Muscle layer of colon (tissue), 2 donors: ENCODE data around the gene PCSK6.

Source experiments
- H3K27ac ChIP-seq: one replicate; pipeline ENCODE4 v1.7.0; 2013; ENCODE audit warnings: low read depth, mild to moderate bottlenecking, low read length, moderate library complexity
- H3K27me3 ChIP-seq, 2 donors: one replicate each; pipeline ENCODE4 v1.7.0; 2013; ENCODE audit warnings: low read length in 2 of 2, mild to moderate bottlenecking in 2 of 2; ENCODE audit not compliant: insufficient read depth in 2 of 2, control insufficient read depth in 1 of 2
- H3K36me3 ChIP-seq: one replicate; pipeline ENCODE4 v1.7.0; 2013; ENCODE audit warnings: mild to moderate bottlenecking, low read length; ENCODE audit not compliant: insufficient read depth
- H3K4me1 ChIP-seq: one replicate; pipeline ENCODE4 v1.7.0; 2013; ENCODE audit warnings: mild to moderate bottlenecking, low read length; ENCODE audit not compliant: insufficient read depth
- H3K4me3 ChIP-seq, 2 donors: one replicate each; pipeline ENCODE4 v1.7.0; 2013; ENCODE audit warnings: low read length in 2 of 2, low read depth in 1 of 2, mild to moderate bottlenecking in 1 of 2, moderate library complexity in 1 of 2
- H3K9ac ChIP-seq: one replicate; pipeline ENCODE4 v1.7.0; 2013; ENCODE audit warnings: low read length
- H3K9me3 ChIP-seq: one replicate; pipeline ENCODE4 v1.7.0; 2013; ENCODE audit warnings: mild to moderate bottlenecking, low read length
- donor health status: abdominal sarcoma.
- donor health status: Adenocarcinoma of cecum.

The PCSK6 gene

DNA sequence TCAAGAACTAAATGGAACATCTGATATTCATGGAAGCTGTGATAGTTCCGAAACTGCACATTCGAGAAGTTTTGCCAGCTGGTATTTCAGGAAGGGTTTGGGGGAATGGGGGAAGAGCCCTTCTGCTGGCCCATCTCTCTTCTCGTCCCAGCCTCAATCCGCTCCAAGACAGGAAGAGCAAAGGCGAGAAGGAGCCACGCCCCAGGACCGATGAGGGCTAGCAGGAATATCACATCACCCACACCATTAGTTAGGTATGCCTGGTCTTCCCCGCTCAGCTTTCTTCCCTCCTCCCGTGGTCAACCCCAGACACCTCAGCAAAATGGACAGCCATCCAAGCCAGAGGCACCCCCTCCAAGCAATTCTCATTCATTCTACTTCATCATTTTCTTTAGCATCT, 14.9 kb upstream of the PCSK6 start:
- Histone ChIP-seq H3K4me1 (peaks cover 24% of the 10 kb centered on the region), H3K36me3 (no peaks in the 10 kb centered on the region), H3K9ac (no peak overlapping the region), H3K9me3 (no peaks in the 10 kb centered on the region), H3K27ac (no peak overlapping the region), H3K4me3 (no peak overlapping the region), H3K27me3 (no peaks in the 10 kb centered on the region)

DNA sequence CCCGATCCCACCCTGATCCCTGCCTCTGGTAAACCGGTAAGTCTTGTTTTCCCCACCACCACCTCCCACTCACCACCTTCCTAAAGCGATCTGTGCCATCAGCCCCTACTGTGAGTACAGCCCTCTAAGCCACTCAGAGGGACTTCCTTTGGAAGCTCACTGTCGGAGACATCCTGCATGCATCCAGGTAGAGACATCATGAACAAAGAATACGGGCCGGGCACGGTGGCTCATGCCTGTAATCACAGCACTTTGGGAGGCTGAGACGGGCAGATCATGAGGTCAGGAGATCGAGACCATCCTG, 13.7 kb upstream of the PCSK6 start:
- Histone ChIP-seq H3K9me3 (no peaks in the 10 kb centered on the region), H3K9ac (no peak overlapping the region), H3K27ac (no peak overlapping the region), H3K4me1 (peaks cover 26% of the 10 kb centered on the region), H3K27me3 (no peaks in the 10 kb centered on the region), H3K36me3 (no peaks in the 10 kb centered on the region), H3K4me3 (no peak overlapping the region)

- H3K27me3 ChIP-seq = no peaks in the 10 kb centered on the region
- H3K9ac ChIP-seq = no peak overlapping the region
- H3K4me3 ChIP-seq = no peak overlapping the region
- H3K4me1 ChIP-seq = peaks cover 26% of the 10 kb centered on the region
- H3K27ac ChIP-seq = no peak overlapping the region
- no peaks in the 10 kb centered on the region for H3K9me3 ChIP-seq
- no peaks in the 10 kb centered on the region for H3K36me3 ChIP-seq
Observed at GRCh38 chr15:101502572-101503295, 13.2 kb upstream of the PCSK6 start.

GRCh38 chr15:101501703-101502373, 12.3 kb upstream of the PCSK6 start:
- no peaks in the 10 kb centered on the region for H3K9me3 ChIP-seq
- H3K36me3 ChIP-seq = no peaks in the 10 kb centered on the region
- no peak overlapping the region for H3K9ac ChIP-seq
- H3K4me3 ChIP-seq = no peak overlapping the region
- H3K4me1 ChIP-seq = peaks cover 26% of the 10 kb centered on the region
- H3K27me3 ChIP-seq = no peaks in the 10 kb centered on the region
- H3K27ac ChIP-seq = no peak overlapping the region

GRCh38 chr15:101500865-101501551, 11.5 kb upstream of the PCSK6 start:
- Histone ChIP-seq H3K9me3 (no peaks in the 10 kb centered on the region), H3K36me3 (no peaks in the 10 kb centered on the region), H3K27ac (no peak overlapping the region), H3K4me1 (peaks cover 26% of the 10 kb centered on the region), H3K9ac (no peak overlapping the region), H3K27me3 (peaks cover 0 to 6% of the 10 kb centered on the region in 2 donors), H3K4me3 (no peak overlapping the region)

- no peak overlapping the region for H3K4me3 ChIP-seq
- no peaks in the 10 kb centered on the region for H3K36me3 ChIP-seq
- H3K4me1 ChIP-seq = peaks cover 26% of the 10 kb centered on the region
- no peaks in the 10 kb centered on the region for H3K9me3 ChIP-seq
- no peak overlapping the region for H3K27ac ChIP-seq
- H3K27me3 ChIP-seq = peaks cover 0 to 11% of the 10 kb centered on the region in 2 donors
- H3K9ac ChIP-seq = no peak overlapping the region
Observed at GRCh38 chr15:101499863-101500713, 10.6 kb upstream of the PCSK6 start.

DNA sequence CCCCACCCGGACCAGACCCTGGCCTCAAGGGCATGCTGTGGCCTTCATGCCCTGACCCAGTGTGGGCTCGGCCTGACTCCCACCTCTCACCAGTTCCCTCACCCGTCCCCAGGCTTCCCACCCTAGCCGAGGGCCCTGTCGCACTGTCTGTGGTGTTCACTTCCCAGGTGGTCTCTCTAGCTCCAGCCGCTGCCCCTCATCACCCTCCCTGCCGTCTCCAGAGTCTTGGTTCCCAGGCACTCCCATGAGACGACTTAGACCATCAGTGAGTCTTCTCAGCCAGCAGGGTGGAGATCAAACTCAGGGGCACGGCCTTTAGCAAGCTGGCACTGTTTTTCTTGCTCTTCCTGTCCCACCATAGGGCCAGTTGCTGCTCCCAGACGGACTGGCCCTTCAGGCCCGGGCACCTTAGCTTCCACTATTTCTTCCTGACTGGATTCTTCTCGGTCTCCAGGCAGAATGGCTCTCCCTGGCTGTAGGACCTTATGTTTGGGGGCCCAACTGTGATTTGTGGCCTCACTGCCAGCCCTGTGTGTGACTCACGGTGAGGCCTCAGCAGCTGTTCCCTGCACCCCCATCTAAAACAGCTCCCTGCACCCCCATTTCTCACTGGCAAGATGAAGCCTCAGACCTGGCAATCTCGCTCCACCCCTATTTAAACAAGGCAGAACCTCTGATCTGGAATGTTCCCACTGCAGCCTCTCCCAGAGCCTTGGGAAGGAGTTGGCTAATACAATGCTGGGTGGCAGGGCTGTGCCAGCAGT, 9.4 kb upstream of the PCSK6 start:
- Histone ChIP-seq H3K9ac (no peak overlapping the region), H3K36me3 (no peaks in the 10 kb centered on the region), H3K9me3 (no peaks in the 10 kb centered on the region), H3K4me1 (peaks cover 26% of the 10 kb centered on the region), H3K4me3 (no peak overlapping the region), H3K27me3 (peaks cover 0 to 16% of the 10 kb centered on the region in 2 donors), H3K27ac (no peak overlapping the region)

- H3K27ac ChIP-seq = no peak overlapping the region
- no peak overlapping the region for H3K9ac ChIP-seq
- H3K9me3 ChIP-seq = no peaks in the 10 kb centered on the region
- H3K4me1 ChIP-seq = peaks cover 26% of the 10 kb centered on the region
- H3K4me3 ChIP-seq = no peak overlapping the region
- H3K36me3 ChIP-seq = no peaks in the 10 kb centered on the region
- peaks cover 0 to 16% of the 10 kb centered on the region in 2 donors for H3K27me3 ChIP-seq
Observed at GRCh38 chr15:101498076-101498716, 8.7 kb upstream of the PCSK6 start.

DNA sequence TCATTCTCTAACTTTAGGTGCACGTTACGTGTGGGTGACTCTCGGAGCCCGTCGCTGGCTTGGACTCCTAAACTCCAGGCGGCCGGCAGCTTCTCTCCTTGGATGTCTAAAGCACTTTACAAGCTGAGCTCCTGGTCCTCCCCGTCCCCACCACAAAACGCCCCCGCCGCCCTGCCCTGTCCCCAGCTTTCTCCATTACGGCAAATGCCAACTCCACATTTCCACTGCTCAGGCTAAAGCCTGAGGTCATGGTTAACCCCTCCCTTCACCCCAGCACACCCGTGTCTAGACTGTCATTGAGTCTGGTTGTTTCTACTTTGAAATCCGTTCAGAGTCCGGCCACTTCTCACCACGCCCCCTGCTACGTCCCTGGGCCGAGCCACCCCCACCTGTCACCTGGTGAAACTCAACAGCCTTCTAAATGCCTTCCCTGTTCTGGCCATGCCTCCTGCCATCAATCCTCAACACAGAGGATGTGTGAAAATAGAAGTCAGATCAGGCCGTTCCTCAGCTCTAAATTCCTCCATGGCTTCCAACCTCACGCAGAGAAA, 8.1 kb upstream of the PCSK6 start:
- no peaks in the 10 kb centered on the region for H3K36me3 ChIP-seq
- H3K27me3 ChIP-seq = peaks cover 0 to 16% of the 10 kb centered on the region in 2 donors
- H3K4me3 ChIP-seq = no peak overlapping the region
- no peak overlapping the region for H3K27ac ChIP-seq
- H3K9me3 ChIP-seq = no peaks in the 10 kb centered on the region
- H3K9ac ChIP-seq = no peak overlapping the region
- H3K4me1 ChIP-seq = peaks cover 26% of the 10 kb centered on the region

- Histone ChIP-seq H3K4me3 (no peak overlapping the region), H3K36me3 (no peaks in the 10 kb centered on the region), H3K9me3 (no peaks in the 10 kb centered on the region), H3K27me3 (peaks cover 0 to 16% of the 10 kb centered on the region in 2 donors), H3K27ac (no peak overlapping the region), H3K4me1 (peaks cover 26% of the 10 kb centered on the region), H3K9ac (no peak overlapping the region)
Observed at GRCh38 chr15:101497017-101497416, 7.5 kb upstream of the PCSK6 start.
